NCI-H1436 (cell line): ENCODE data around the gene C11orf21.

Source experiments
- DNase-seq: peaks from one replicate; lab custom pipeline; 2025; lab: John Stamatoyannopoulos, UW

The C11orf21 gene

GRCh38 chr11:2320568-2321310 lies 19.0 kb upstream of the C11orf21 start:
- no peak for DNase-seq

GRCh38 chr11:2319791-2320472 lies 18.2 kb upstream of the C11orf21 start:
- DNase-seq: no peak

GRCh38 chr11:2318707-2319106 lies 17.0 kb upstream of the C11orf21 start:
- DNase-seq: no peak

GRCh38 chr11:2318123-2318522 lies 16.4 kb upstream of the C11orf21 start:
- DNase-seq: no peak

GRCh38 chr11:2317354-2318050 lies 15.8 kb upstream of the C11orf21 start:
- DNase-seq: no peak

- DNase-seq: no peak
Measured at GRCh38 chr11:2316963-2317244, 15.2 kb upstream of the C11orf21 start.

GRCh38 chr11:2316169-2316962 lies 14.6 kb upstream of the C11orf21 start:
- no peak for DNase-seq

GRCh38 chr11:2315395-2316168 lies 13.9 kb upstream of the C11orf21 start:
- no peak for DNase-seq

GRCh38 chr11:2314525-2315394 lies 13.0 kb upstream of the C11orf21 start:
- peak; percentile 13 for DNase-seq

GRCh38 chr11:2314136-2314524 lies 12.4 kb upstream of the C11orf21 start:
- DNase-seq: no peak

- DNase-seq: no peak
Measured at GRCh38 chr11:2313051-2313951, 11.6 kb upstream of the C11orf21 start.

GRCh38 chr11:2312232-2313042 lies 10.7 kb upstream of the C11orf21 start:
- DNase-seq: no peak

GRCh38 chr11:2311353-2312133 lies 9.8 kb upstream of the C11orf21 start:
- DNase-seq: no peak

- no peak for DNase-seq
Measured at GRCh38 chr11:2310786-2311352, 9.2 kb upstream of the C11orf21 start.

GRCh38 chr11:2310073-2310785 lies 8.5 kb upstream of the C11orf21 start:
- DNase-seq: no peak

GRCh38 chr11:2309251-2310072 lies 7.7 kb upstream of the C11orf21 start:
- no peak for DNase-seq
